K562 (cell line): ENCODE results near the gene TMEM143. TPM values are rescaled to one million over a fixed set of nuclear protein-coding genes. Genes with fewer than 3 reads are reported as not detected.

Experiments used
- EHMT2 ChIP-seq: fragments of 450-650 bp; IDR thresholded peaks from 2 replicates; pipeline ENCODE4 v1.6.1; 2018; ENCODE audit warnings: antibody characterized with exemption
- ETS1 ChIP-seq: conservative IDR thresholded peaks from 2 replicates; pipeline ENCODE4 v1.6.1; 2011; ENCODE audit warnings: low read depth, mild to moderate bottlenecking, low read length; ENCODE audit not compliant: control insufficient read depth
- LARP7 ChIP-seq: fragments of 450-650 bp; IDR thresholded peaks from 2 replicates; pipeline ENCODE4 v1.6.1; 2016
- ZNF407 ChIP-seq: fragments of 450-650 bp; IDR thresholded peaks from 2 replicates; pipeline ENCODE4 v1.6.1; 2016; ENCODE audit warnings: low read depth
- polyA plus RNA-seq, 8 experiments: library from polyadenylated mRNA; depleted of rRNA in 4 of 8; stranded (reverse) in 5 of 8; unstranded in 3 of 8; fragments of >200 nt; fragmentation: Nextera tagmentation in 2 of 8; fragmentation: Illumina TruSeq in 1 of 8; extraction: Ambion mirVana in 2 of 8; extraction: Trizol in 1 of 8; gene quantifications; 2 replicates each; pipeline versions ENCODE4 v1.2.1 to v1.2.3, GENCODE V29; 2011 to 2014; ENCODE audit warnings: inconsistent platforms in 1 of 8, missing spikeins in 1 of 8
- total RNA-seq, 7 experiments: library from RNA; depleted of rRNA in 6 of 7; stranded (reverse); fragments of >200 nt in 6 of 7; fragmentation: Illumina TruSeq in 2 of 7; extraction: Trizol in 2 of 7; gene quantifications; 2 replicates each; pipeline versions ENCODE4 v1.2.1 to v1.2.3, GENCODE V29; 2011 to 2021; ENCODE audit warnings: low replicate concordance in 1 of 7
- TF ChIP-seq, protein P1 (sequence below), 2 experiments: fragments of 450-650 bp in 1 of 2; sonication (generic) in 1 of 2; formaldehyde crosslinking in 1 of 2; IDR thresholded peaks; 2 replicates each; pipeline versions ENCODE4 v1.7.1 to v1.9.0; 2016 to 2022; ENCODE audit warnings: inconsistent platforms in 1 of 2, mild to moderate bottlenecking in 1 of 2, missing genetic modification reagents in 1 of 2

TMEM143 gene
- total and polyA plus RNA-seq, 9 of the 15 experiments (the other 6 are each of a cell fraction or from before 2014, with no cell fraction given): 0.66 to 8.8 (median 4.3) TPM

GRCh38 chr19:48325265-48325910 is 38.4 kb downstream of the TMEM143 start, which contains the start of gene EMP3 (continued):
- TF ChIP-seq ETS1 (no peak), ZNF407 (peak; percentile 43; the same call in 1 of the 2 replicates), EHMT2 (peak; percentile 46; the same call in 1 of the 2 replicates), LARP7 (peak; percentile 95)
- TF ChIP-seq, protein P1, sequence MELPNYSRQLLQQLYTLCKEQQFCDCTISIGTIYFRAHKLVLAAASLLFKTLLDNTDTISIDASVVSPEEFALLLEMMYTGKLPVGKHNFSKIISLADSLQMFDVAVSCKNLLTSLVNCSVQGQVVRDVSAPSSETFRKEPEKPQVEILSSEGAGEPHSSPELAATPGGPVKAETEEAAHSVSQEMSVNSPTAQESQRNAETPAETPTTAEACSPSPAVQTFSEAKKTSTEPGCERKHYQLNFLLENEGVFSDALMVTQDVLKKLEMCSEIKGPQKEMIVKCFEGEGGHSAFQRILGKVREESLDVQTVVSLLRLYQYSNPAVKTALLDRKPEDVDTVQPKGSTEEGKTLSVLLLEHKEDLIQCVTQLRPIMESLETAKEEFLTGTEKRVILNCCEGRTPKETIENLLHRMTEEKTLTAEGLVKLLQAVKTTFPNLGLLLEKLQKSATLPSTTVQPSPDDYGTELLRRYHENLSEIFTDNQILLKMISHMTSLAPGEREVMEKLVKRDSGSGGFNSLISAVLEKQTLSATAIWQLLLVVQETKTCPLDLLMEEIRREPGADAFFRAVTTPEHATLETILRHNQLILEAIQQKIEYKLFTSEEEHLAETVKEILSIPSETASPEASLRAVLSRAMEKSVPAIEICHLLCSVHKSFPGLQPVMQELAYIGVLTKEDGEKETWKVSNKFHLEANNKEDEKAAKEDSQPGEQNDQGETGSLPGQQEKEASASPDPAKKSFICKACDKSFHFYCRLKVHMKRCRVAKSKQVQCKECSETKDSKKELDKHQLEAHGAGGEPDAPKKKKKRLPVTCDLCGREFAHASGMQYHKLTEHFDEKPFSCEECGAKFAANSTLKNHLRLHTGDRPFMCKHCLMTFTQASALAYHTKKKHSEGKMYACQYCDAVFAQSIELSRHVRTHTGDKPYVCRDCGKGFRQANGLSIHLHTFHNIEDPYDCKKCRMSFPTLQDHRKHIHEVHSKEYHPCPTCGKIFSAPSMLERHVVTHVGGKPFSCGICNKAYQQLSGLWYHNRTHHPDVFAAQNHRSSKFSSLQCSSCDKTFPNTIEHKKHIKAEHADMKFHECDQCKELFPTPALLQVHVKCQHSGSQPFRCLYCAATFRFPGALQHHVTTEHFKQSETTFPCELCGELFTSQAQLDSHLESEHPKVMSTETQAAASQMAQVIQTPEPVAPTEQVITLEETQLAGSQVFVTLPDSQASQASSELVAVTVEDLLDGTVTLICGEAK (IDR thresholded peaks at IDR 0.05): 0 out of 2 replicates have a peak, but pooled peaks have one; percentile 24
- TF ChIP-seq, protein P1 (CRISPR knock-in tag; IDR thresholded peaks at IDR 0.05): no peak
